ENCODE results near the gene SYCP2. TPM values are rescaled to one million over a fixed set of nuclear protein-coding genes. Genes with fewer than 3 reads are reported as not detected.

Gene SYCP2
- total RNA-seq, 1 donor from 2014 or later, result 1.2 TPM

- TF ChIP-seq CTCF (conservative IDR thresholded peaks at IDR 0.05; ENCODE audit: low read depth, low read length), result no peak
Observed at GRCh38 chr20:59813948-59814839, 119.2 kb downstream of the SYCP2 start.

More at GRCh38 chr20:59813948-59814839, 119.2 kb downstream of the SYCP2 start:
- no peak for DNase-seq (ENCODE audit: low read depth)
- no peak overlapping the region for H3K4me3 ChIP-seq (ENCODE audit: low read depth, low read length)

Other genes with a start within 250 kb of the SYCP2 start
- 3.7 and 5.1 TPM in 2 replicates for gene PPP1R3D, start 6.7 kb upstream of the SYCP2 start, total RNA-seq
- 4.3 and 6.4 TPM in 2 replicates for gene FAM217B, start 6.8 kb upstream of the SYCP2 start, total RNA-seq
- 0.29 TPM in 1 of 2 replicates, not detected in the other for gene CDH26, start 24.8 kb upstream of the SYCP2 start, total RNA-seq

Data from epithelial cell of proximal tubule (primary cell).